ENCODE data around the gene MCF2L. TPM values are rescaled to one million over a fixed set of nuclear protein-coding genes. Genes with fewer than 3 reads are reported as not detected.

The MCF2L gene
- polyA plus RNA-seq, 2 of the 4 experiments (the other 2 are of a cell fraction), result 0.36 to 0.92 TPM

DNA sequence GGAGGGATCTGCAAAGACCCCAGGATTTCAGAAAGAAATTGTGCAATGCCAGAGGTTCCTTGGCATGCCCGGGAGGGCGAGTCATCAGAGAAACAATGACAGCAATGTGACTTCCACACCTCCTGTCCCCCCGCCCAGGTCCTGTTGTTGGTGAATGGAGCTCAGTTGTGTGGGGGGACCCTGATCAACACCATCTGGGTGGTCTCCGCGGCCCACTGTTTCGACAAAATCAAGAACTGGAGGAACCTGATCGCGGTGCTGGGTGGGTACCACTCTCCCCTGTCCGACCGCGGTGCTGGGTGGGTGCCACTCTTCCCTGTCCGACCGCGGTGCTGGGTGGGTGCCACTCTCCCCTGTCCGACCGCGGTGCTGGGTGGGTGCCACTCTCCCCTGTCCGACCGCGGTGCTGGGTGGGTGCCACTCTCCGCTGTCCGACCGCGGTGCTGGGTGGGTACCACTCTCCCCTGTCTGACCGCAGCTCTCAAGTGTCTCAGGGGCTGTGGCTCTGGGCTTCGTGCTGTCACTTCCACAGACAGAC, 148.4 kb downstream of the MCF2L start:
- WGBS (ENCODE audit: missing lambda C conversion rate), result 57% methylated on average over 9 of the region's 26 CpGs
- no peak for ATAC-seq
- no peak overlapping the region for H3K4me2 ChIP-seq
- no peak overlapping the region for H3K4me3 ChIP-seq
- no peak overlapping the region for H3K27ac ChIP-seq
- TF ChIP-seq, protein P1, sequence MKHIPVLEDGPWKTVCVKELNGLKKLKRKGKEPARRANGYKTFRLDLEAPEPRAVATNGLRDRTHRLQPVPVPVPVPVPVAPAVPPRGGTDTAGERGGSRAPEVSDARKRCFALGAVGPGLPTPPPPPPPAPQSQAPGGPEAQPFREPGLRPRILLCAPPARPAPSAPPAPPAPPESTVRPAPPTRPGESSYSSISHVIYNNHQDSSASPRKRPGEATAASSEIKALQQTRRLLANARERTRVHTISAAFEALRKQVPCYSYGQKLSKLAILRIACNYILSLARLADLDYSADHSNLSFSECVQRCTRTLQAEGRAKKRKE (CRISPR knock-in tag; IDR thresholded peaks at IDR 0.05; ENCODE audit: low read depth), result no peak
- no peak for TF ChIP-seq MAZ (IDR thresholded peaks at IDR 0.05; ENCODE audit: borderline replicate concordance, low read depth, low read length)
- no peak for TF ChIP-seq POLR2A (IDR thresholded peaks at IDR 0.05; ENCODE audit: low read length)
- TF ChIP-seq, protein P2, sequence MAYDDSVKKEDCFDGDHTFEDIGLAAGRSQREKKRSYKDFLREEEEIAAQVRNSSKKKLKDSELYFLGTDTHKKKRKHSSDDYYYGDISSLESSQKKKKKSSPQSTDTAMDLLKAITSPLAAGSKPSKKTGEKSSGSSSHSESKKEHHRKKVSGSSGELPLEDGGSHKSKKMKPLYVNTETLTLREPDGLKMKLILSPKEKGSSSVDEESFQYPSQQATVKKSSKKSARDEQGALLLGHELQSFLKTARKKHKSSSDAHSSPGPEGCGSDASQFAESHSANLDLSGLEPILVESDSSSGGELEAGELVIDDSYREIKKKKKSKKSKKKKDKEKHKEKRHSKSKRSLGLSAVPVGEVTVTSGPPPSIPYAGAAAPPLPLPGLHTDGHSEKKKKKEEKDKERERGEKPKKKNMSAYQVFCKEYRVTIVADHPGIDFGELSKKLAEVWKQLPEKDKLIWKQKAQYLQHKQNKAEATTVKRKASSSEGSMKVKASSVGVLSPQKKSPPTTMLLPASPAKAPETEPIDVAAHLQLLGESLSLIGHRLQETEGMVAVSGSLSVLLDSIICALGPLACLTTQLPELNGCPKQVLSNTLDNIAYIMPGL (CRISPR knock-in tag; IDR thresholded peaks at IDR 0.05; ENCODE audit: borderline replicate concordance), result no peak
- TF ChIP-seq JUN (IDR thresholded peaks at IDR 0.05), result no peak
- TF ChIP-seq, protein P3, sequence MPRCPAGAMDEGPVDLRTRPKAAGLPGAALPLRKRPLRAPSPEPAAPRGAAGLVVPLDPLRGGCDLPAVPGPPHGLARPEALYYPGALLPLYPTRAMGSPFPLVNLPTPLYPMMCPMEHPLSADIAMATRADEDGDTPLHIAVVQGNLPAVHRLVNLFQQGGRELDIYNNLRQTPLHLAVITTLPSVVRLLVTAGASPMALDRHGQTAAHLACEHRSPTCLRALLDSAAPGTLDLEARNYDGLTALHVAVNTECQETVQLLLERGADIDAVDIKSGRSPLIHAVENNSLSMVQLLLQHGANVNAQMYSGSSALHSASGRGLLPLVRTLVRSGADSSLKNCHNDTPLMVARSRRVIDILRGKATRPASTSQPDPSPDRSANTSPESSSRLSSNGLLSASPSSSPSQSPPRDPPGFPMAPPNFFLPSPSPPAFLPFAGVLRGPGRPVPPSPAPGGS (IDR thresholded peaks at IDR 0.05), result no peak
- TF ChIP-seq RNF2 (IDR thresholded peaks at IDR 0.05; ENCODE audit: borderline replicate concordance, low read depth), result no peak
- TF ChIP-seq RARB (CRISPR knock-in tag; IDR thresholded peaks at IDR 0.05), result no peak
- TF ChIP-seq RFX5 (IDR thresholded peaks at IDR 0.05), result no peak
- TF ChIP-seq HOXB13 (CRISPR knock-in tag; IDR thresholded peaks at IDR 0.05; ENCODE audit: low read depth), result no peak
- no peak for TF ChIP-seq MAFK (IDR thresholded peaks at IDR 0.05; ENCODE audit: partially characterized antibody)
- no peak for TF ChIP-seq KDM5A (IDR thresholded peaks at IDR 0.05)
- TF ChIP-seq NPAS2 (CRISPR knock-in tag; IDR thresholded peaks at IDR 0.05; ENCODE audit: borderline replicate concordance), result no peak
- no peak for TF ChIP-seq EHMT2 (IDR thresholded peaks at IDR 0.05; ENCODE audit: low read depth)
- no peak for TF ChIP-seq E2F6 (IDR thresholded peaks at IDR 0.05; ENCODE audit: borderline replicate concordance, low read depth)
- H3K9me3 ChIP-seq, result no peaks in the 10 kb centered on the region
- H3K4me1 ChIP-seq, result no peaks in the 10 kb centered on the region
- DNase-seq (ENCODE audit: low read depth in 1 of 2, low spot score in 1 of 2), result no peak
- no peak for FAIRE-seq
- POLR2A ChIA-PET, result no interaction called here
- CTCF ChIA-PET, result no interaction called here

- whole genome bisulfite sequencing (ENCODE audit: missing lambda C conversion rate), result 46% methylated on average over 9 of the region's 9 CpGs
These were observed 148.9 kb downstream of the MCF2L start for GRCh38 chr13:113117911-113118260.

More at GRCh38 chr13:113117911-113118260, 148.9 kb downstream of the MCF2L start:
- DNase-seq (ENCODE audit: low read depth in 1 of 2, low spot score in 1 of 2), result no peak
- Histone ChIP-seq H3K4me1 (no peaks in the 10 kb centered on the region), H3K4me3 (no peak overlapping the region), H3K4me2 (no peak overlapping the region), H3K27ac (no peak overlapping the region), H3K9me3 (no peaks in the 10 kb centered on the region)
- TF ChIP-seq, protein P1 (CRISPR knock-in tag; IDR thresholded peaks at IDR 0.05; ENCODE audit: low read depth), result no peak
- no peak for TF ChIP-seq ELK1 (IDR thresholded peaks at IDR 0.05; ENCODE audit: low read depth, low read length)
- no peak for TF ChIP-seq KDM5A (IDR thresholded peaks at IDR 0.05)
- TF ChIP-seq CTCF (IDR thresholded peaks at IDR 0.05), result no peak
- no peak for TF ChIP-seq ZC3H11A (IDR thresholded peaks at IDR 0.05)
- TF ChIP-seq ZNF302 (CRISPR knock-in tag; IDR thresholded peaks at IDR 0.05), result no peak
- TF ChIP-seq RNF2 (IDR thresholded peaks at IDR 0.05; ENCODE audit: borderline replicate concordance, low read depth), result no peak
- TF ChIP-seq HOXA7 (CRISPR knock-in tag; IDR thresholded peaks at IDR 0.05), result no peak
- TF ChIP-seq BHLHE40 (IDR thresholded peaks at IDR 0.05; ENCODE audit: low read depth, low read length), result no peak
- no peak for TF ChIP-seq USF2 (IDR thresholded peaks at IDR 0.05)
- TF ChIP-seq JUNB (IDR thresholded peaks at IDR 0.05), result no peak
- TF ChIP-seq CHD4 (IDR thresholded peaks at IDR 0.05; ENCODE audit: borderline replicate concordance), result no peak
- no peak for TF ChIP-seq HDAC2 (IDR thresholded peaks at IDR 0.05)
- TF ChIP-seq EHMT2 (IDR thresholded peaks at IDR 0.05; ENCODE audit: low read depth), result no peak
- TF ChIP-seq CHD2 (IDR thresholded peaks at IDR 0.05; ENCODE audit: low read length, partially characterized antibody), result no peak
- FAIRE-seq, result no peak
- no peak for ATAC-seq
- POLR2A ChIA-PET, result no interaction called here
- CTCF ChIA-PET, result no interaction called here

All from A549 (cell line).